HepG2 (cell line): Measurements from ENCODE around the gene PLEKHA8. TPM values are rescaled to one million over a fixed set of nuclear protein-coding genes. Genes with fewer than 3 reads are reported as not detected.

Experiments
- ATAC-seq: fragments of 200-7000 bp; cut with Tn5 transposase; 3 replicates; pipeline ENCODE4 v1.9.1; 2020; ENCODE audit warnings: mild to moderate bottlenecking, moderate library complexity
- BruUV-seq: library from RNA; stranded (reverse); fragments of 400-500 nt; replicated peaks from 2 replicates; lab custom pipeline; 2021; lab: Mats Ljungman, UMichigan
- CTCF ChIA-PET: fragments of 300-600 bp; formaldehyde crosslinking; extraction: SDS; loops from one replicate; lab custom pipeline; 2021; ENCODE audit warnings: low total read pairs, inconsistent platforms, low intra/inter-chr PET ratio; lab: Yijun Ruan, JAX
- POLR2A ChIA-PET: fragments of 350-600 bp; sonication (Branson Sonifier 250); formaldehyde crosslinking; loops from one replicate; lab custom pipeline; 2020; ENCODE audit warnings: antibody characterized with exemption, inconsistent platforms; lab: Yijun Ruan, JAX
- DNase-seq: peaks from one replicate; pipeline ENCODE4 v3.0.0-alpha.2; 2015; ENCODE audit warnings: low spot score
- FAIRE-seq: peaks from 3 replicates; lab custom pipeline; 2011; peaks lifted over from hg19 to GRCh38; lab: Jason Lieb, UNC
- H2AFZ ChIP-seq: one replicate; pipeline ENCODE4 v1.6.1; 2011; ENCODE audit warnings: low read length, inconsistent platforms
- H3K27ac ChIP-seq: fragments of 300-600 bp; 3 replicates; pipeline ENCODE4 v1.8.0; 2011; ENCODE audit warnings: mixed run types, mild to moderate bottlenecking, mixed read lengths, low read length, inconsistent platforms; ENCODE audit not compliant: insufficient read depth; ENCODE audit errors: extremely low read length
- H3K27me3 ChIP-seq, 2 experiments: fragments of 200-600 bp in 1 of 2; 2 replicates in 1 of 2; 3 replicates in 1 of 2; pipeline versions ENCODE4 v1.6.0 to v1.8.0; 2011; ENCODE audit warnings: low read length in 2 of 2, mild to moderate bottlenecking in 2 of 2, moderate library complexity in 2 of 2, inconsistent platforms in 1 of 2; ENCODE audit not compliant: insufficient read depth in 2 of 2, control insufficient read depth in 1 of 2
- H3K36me3 ChIP-seq, 2 experiments: fragments of 200-600 bp in 1 of 2; replicated peaks in 1 of 2; 2 replicates in 1 of 2; 3 replicates in 1 of 2; pipeline versions ENCODE4 v1.5.1 to v1.8.0; 2011; ENCODE audit warnings: low read length in 2 of 2, inconsistent platforms in 1 of 2; ENCODE audit not compliant: insufficient read depth in 2 of 2, control insufficient read depth in 1 of 2
- H3K4me1 ChIP-seq: 2 replicates; pipeline ENCODE4 v1.5.1; 2012; ENCODE audit warnings: low read length, inconsistent platforms; ENCODE audit not compliant: insufficient read depth
- H3K4me2 ChIP-seq: 2 replicates; pipeline ENCODE4 v1.6.0; 2011; ENCODE audit warnings: low read depth, low read length, inconsistent platforms
- H3K4me3 ChIP-seq, 3 experiments: fragments of 200-600 bp in 1 of 3; sonication (generic), shearing (Covaris generic) in 1 of 3; replicated peaks in 1 of 3; 2 replicates each; pipeline ENCODE4 v1.5.1; 2011 to 2016; ENCODE audit warnings: low read length in 3 of 3, inconsistent platforms in 2 of 3, low read depth in 2 of 3, mild to moderate bottlenecking in 2 of 3, control low read depth in 1 of 3, mixed read lengths in 1 of 3; ENCODE audit not compliant: insufficient read depth in 1 of 3
- H3K79me2 ChIP-seq: one replicate; pipeline ENCODE4 v1.6.1; 2011; ENCODE audit warnings: low read length, inconsistent platforms; ENCODE audit not compliant: insufficient read depth
- H3K9ac ChIP-seq: 2 replicates; pipeline ENCODE4 v1.6.0; 2011; ENCODE audit warnings: mild to moderate bottlenecking, low read depth, low read length, inconsistent platforms; ENCODE audit not compliant: insufficient read depth
- H3K9me3 ChIP-seq: 2 replicates; pipeline ENCODE4 v1.5.1; 2012; ENCODE audit warnings: mild to moderate bottlenecking, low read length
- H4K20me1 ChIP-seq: 2 replicates; pipeline ENCODE4 v1.6.0; 2011; ENCODE audit warnings: inconsistent platforms, mild to moderate bottlenecking, low read length, moderate library complexity; ENCODE audit not compliant: insufficient read depth
- ATRX ChIP-seq: sonication (generic); formaldehyde crosslinking; IDR thresholded peaks from 2 replicates; pipeline ENCODE4 v1.4.0; 2020; ENCODE audit warnings: missing genetic modification reagents, borderline replicate concordance
- BRD4 ChIP-seq: sonication (generic); formaldehyde crosslinking; IDR thresholded peaks from 2 replicates; pipeline ENCODE4 v1.4.0; 2020; ENCODE audit warnings: missing genetic modification reagents
- CEBPG ChIP-seq: IDR thresholded peaks from 2 replicates; pipeline ENCODE4 v1.6.1; 2016
- HNRNPL ChIP-seq: fragments of 200-400 bp; formaldehyde crosslinking; IDR thresholded peaks from 2 replicates; pipeline ENCODE4 v1.6.1; 2017; ENCODE audit warnings: mild to moderate bottlenecking, low read depth, low read length
- KDM2A ChIP-seq: sonication (generic); formaldehyde crosslinking; IDR thresholded peaks from 2 replicates; pipeline ENCODE4 v1.4.0; 2020; ENCODE audit warnings: low read depth, missing genetic modification reagents, borderline replicate concordance
- MYC ChIP-seq: sonication (generic); formaldehyde crosslinking; IDR thresholded peaks from 2 replicates; pipeline ENCODE4 v1.9.0; 2021; ENCODE audit warnings: missing genetic modification reagents, borderline replicate concordance
- NBN ChIP-seq: fragments of 450-650 bp; conservative IDR thresholded peaks from 2 replicates; pipeline ENCODE4 v1.6.1; 2017
- NFE2 ChIP-seq: sonication (generic); formaldehyde crosslinking; IDR thresholded peaks from 2 replicates; pipeline ENCODE4 v1.4.0; 2020; ENCODE audit warnings: missing genetic modification reagents
- REL ChIP-seq: sonication (generic); formaldehyde crosslinking; conservative IDR thresholded peaks from 2 replicates; pipeline ENCODE4 v1.8.0; 2022; ENCODE audit warnings: mild to moderate bottlenecking, missing genetic modification reagents, moderate library complexity
- SYNCRIP ChIP-seq: fragments of 200-400 bp; formaldehyde crosslinking; IDR thresholded peaks from 2 replicates; pipeline ENCODE4 v1.6.1; 2018; ENCODE audit warnings: mild to moderate bottlenecking, low read depth, low read length; ENCODE audit not compliant: insufficient read depth
- YEATS4 ChIP-seq: sonication (generic); formaldehyde crosslinking; IDR thresholded peaks from 2 replicates; pipeline ENCODE4 v1.4.0; 2020; ENCODE audit warnings: missing genetic modification reagents, borderline replicate concordance
- ZFAT ChIP-seq: sonication (generic); formaldehyde crosslinking; conservative IDR thresholded peaks from 2 replicates; pipeline ENCODE4 v1.8.1; 2023; ENCODE audit warnings: missing genetic modification reagents, inconsistent platforms
- ZNF224 ChIP-seq: sonication (generic); formaldehyde crosslinking; IDR thresholded peaks from 2 replicates; pipeline ENCODE4 v1.5.0; 2020; ENCODE audit warnings: mild to moderate bottlenecking, missing genetic modification reagents
- ZNF737 ChIP-seq: sonication (generic); formaldehyde crosslinking; IDR thresholded peaks from 2 replicates; pipeline ENCODE4 v1.5.0; 2020; ENCODE audit warnings: missing genetic modification reagents, mild to moderate bottlenecking, borderline replicate concordance
- ZSCAN5A ChIP-seq: sonication (generic); formaldehyde crosslinking; IDR thresholded peaks from 2 replicates; pipeline ENCODE4 v1.8.0; 2022; ENCODE audit warnings: mild to moderate bottlenecking, missing genetic modification reagents, borderline replicate concordance
- WGBS: methylation state at CpG from one replicate; pipeline ENCODE4 v1.1.6; 2017; ENCODE audit warnings: low lambda C conversion rate; 5-methylcytosine and 5-hydroxymethylcytosine counted together
- in situ Hi-C: cut with HindIII; loops from 2 replicates; pipeline ENCODE4 v1.10.0; 2017; ENCODE audit warnings: low pct_unique_long_range_greater_than_20kb; ENCODE audit not compliant: extremely low pct_ligation_motif_present
- intact Hi-C: fragments of 100-400 bp; cut with micrococcal nuclease; formaldehyde crosslinking; loops from one replicate; pipeline ENCODE4 v1.10.0; 2022; ENCODE audit not compliant: unreplicated experiment
- polyA plus RNA-seq, 8 experiments: library from polyadenylated mRNA; depleted of rRNA in 3 of 8; stranded (reverse) in 7 of 8; unstranded in 1 of 8; fragments of >200 nt; fragmentation: Illumina TruSeq in 4 of 8; extraction: Trizol in 4 of 8; gene quantifications; 2 replicates each; pipeline versions ENCODE4 v1.2.1 to v1.2.3, GENCODE V29; 2011 to 2016; ENCODE audit warnings: low read depth in 4 of 8, missing spikeins in 1 of 8, mixed read lengths in 1 of 8; ENCODE audit not compliant: insufficient read depth in 1 of 8
- total RNA-seq, 5 experiments: library from RNA; depleted of rRNA; stranded (reverse); fragments of >200 nt; fragmentation: Illumina TruSeq; extraction: Trizol; gene quantifications; 2 replicates each; pipeline ENCODE4 v1.2.3, GENCODE V29; 2016; ENCODE audit warnings: low read depth in 1 of 5

Gene PLEKHA8
- total and polyA plus RNA-seq, 2 of the 13 experiments (the other 11 are each of a cell fraction or from before 2014, with no cell fraction given), result 12.5 to 26.4 TPM

DNA sequence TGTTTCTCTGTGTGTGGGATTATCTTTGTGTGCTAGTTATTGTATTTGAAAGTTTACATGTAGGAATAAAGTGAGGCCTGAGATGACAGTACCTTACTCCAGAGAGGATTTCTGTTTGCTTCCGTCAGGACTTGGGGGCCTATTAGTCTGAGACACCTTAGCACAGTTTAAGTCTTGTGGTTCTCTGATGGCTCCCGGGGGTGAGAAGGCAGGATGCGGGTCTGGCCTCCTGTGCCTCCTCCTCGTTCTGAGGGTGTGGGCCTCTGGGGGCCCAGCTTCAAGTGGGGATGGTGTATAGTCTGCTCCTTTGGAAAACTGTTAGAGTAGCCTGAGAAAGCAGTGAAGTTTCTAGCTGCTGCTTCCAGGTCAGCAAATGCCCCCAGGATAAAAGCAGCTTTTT lies 119.0 kb downstream of the PLEKHA8 start:
- Histone ChIP-seq H3K4me2 (no peak overlapping the region), H3K9ac (no peak overlapping the region), H4K20me1 (no peaks in the 10 kb centered on the region), H3K9me3 (no peaks in the 10 kb centered on the region), H3K27me3 (no peaks in the 10 kb centered on the region), H3K36me3 (0 out of 5 replicates have a peak, but pooled peaks cover 0 to 16% of the 10 kb centered on the region in 2 experiments), H3K4me1 (peaks cover 17% of the 10 kb centered on the region), H3K79me2 (no peaks in the 10 kb centered on the region), H2AFZ (no peak overlapping the region), H3K4me3 (no peak overlapping the region), H3K27ac (no peak overlapping the region)
- 95% methylated on average over 2 of the region's 4 CpGs for WGBS
- ATAC-seq, result no peak
- TF ChIP-seq YEATS4, result no peak
- TF ChIP-seq MYC (CRISPR knock-in tag), result no peak
- TF ChIP-seq ZSCAN5A (CRISPR knock-in tag), result no peak
- no peak for TF ChIP-seq HNRNPL
- TF ChIP-seq ZNF737 (CRISPR knock-in tag), result no peak
- TF ChIP-seq ZFAT (CRISPR knock-in tag), result no peak
- no peak for TF ChIP-seq SYNCRIP
- no peak for TF ChIP-seq CEBPG (CRISPR knock-in tag)
- TF ChIP-seq NFE2 (CRISPR knock-in tag), result no peak
- TF ChIP-seq BRD4 (CRISPR knock-in tag), result no peak
- TF ChIP-seq ATRX (CRISPR knock-in tag), result no peak
- TF ChIP-seq KDM2A, result no peak
- no peak for TF ChIP-seq REL (CRISPR knock-in tag)
- TF ChIP-seq NBN, result no peak
- TF ChIP-seq ZNF224 (CRISPR knock-in tag), result no peak
- intact Hi-C loops, result no loop called here
- ChIA-PET CTCF (no interaction called here), POLR2A (no interaction called here)
- DNase-seq, result no peak
- in situ Hi-C loops, result no loop called here
- no peak for FAIRE-seq
- no TSS peak for BruUV-seq
